ENCODE measurements around the gene WRAP53.

WRAP53 gene

DNA sequence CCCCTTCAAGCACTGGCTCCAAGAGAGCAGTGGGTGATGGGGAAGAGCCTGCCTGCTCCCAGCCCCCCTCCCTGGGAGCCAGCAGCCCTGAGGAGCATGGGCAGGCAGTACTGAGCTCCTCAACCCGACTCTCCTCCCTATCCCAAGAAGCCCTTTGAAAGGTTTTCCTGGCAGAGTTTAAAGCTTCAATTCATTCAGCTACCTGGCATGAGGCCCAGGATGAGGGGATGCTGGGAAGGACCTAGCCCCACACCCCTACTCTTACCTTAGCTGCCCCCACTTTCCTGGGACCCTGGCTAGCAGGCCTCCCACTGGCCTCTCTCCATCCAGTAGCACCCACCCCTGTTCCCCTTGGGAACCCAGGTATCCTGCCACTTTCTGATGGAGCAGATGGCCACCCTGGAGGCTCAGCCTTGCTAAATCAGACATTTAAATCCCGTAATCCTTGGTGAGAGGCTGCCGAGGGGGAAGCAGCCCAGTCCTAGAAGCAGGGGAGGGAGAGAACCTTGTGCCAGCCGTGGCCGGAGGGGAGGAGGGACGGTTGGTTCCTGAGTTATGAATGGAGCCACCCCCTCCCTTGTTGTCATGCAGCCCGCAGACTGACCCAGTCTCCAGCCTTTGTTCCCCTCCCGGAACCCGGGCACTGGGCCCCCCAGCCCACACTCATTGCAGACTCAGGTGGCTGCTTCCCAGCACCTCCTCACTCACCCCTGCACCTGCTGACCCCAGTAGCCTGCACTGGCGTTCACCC, 20.4 kb upstream of the WRAP53 start:
- TF ChIP-seq, protein P1, sequence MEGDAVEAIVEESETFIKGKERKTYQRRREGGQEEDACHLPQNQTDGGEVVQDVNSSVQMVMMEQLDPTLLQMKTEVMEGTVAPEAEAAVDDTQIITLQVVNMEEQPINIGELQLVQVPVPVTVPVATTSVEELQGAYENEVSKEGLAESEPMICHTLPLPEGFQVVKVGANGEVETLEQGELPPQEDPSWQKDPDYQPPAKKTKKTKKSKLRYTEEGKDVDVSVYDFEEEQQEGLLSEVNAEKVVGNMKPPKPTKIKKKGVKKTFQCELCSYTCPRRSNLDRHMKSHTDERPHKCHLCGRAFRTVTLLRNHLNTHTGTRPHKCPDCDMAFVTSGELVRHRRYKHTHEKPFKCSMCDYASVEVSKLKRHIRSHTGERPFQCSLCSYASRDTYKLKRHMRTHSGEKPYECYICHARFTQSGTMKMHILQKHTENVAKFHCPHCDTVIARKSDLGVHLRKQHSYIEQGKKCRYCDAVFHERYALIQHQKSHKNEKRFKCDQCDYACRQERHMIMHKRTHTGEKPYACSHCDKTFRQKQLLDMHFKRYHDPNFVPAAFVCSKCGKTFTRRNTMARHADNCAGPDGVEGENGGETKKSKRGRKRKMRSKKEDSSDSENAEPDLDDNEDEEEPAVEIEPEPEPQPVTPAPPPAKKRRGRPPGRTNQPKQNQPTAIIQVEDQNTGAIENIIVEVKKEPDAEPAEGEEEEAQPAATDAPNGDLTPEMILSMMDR (conservative IDR thresholded peaks at IDR 0.05; ENCODE audit: low read depth, low read length) = no peak
- H3K4me3 ChIP-seq (ENCODE audit: low read length) = no peak overlapping the region
- DNase-seq (ENCODE audit: low read depth) = no peak

DNA sequence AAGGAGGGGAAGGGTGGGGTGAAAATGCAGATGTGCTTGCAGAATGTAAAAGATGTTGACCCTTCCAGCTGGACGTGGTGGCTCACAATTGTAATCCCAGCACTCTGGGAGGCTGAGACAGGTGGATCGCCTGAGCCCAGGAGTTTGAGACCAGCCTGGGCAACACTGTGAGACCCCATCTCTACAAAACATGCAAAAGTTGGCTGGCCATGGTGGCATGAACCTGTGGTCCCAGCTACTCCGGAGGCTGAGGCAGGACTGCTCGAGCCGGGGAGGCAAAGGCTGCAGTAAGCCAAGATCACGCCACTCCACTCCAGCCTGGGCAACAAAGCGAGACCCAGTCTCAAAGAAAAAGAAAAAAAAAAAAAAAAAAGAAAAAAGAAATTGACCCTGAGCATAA, 19.8 kb upstream of the WRAP53 start:
- H3K4me3 ChIP-seq (ENCODE audit: low read length) = no peak overlapping the region
- no peak for DNase-seq (ENCODE audit: low read depth)
- TF ChIP-seq, protein P1 (conservative IDR thresholded peaks at IDR 0.05; ENCODE audit: low read depth, low read length) = no peak

DNA sequence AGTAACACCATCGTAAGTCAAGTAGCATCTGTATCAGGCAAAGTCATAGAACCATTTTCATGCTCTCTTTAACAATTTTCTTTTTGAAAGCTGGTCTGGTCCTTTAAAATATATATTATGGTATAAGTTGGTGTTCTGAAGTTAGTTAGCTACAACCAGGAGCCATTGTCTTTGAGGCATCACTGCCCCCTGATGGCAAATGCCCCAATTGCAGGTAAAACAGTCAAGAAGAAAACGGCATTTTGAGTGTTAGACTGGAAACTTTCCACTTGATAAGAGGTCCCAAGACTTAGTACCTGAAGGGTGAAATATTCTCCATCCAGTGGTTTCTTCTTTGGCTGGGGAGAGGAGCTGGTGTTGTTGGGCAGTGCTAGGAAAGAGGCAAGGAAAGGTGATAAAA, 15.0 kb upstream of the WRAP53 start:
- TF ChIP-seq, protein P1 (conservative IDR thresholded peaks at IDR 0.05; ENCODE audit: low read depth, low read length) = peak; percentile 53
- no peak overlapping the region for H3K4me3 ChIP-seq (ENCODE audit: low read length)
- DNase-seq (ENCODE audit: low read depth) = no peak

DNA sequence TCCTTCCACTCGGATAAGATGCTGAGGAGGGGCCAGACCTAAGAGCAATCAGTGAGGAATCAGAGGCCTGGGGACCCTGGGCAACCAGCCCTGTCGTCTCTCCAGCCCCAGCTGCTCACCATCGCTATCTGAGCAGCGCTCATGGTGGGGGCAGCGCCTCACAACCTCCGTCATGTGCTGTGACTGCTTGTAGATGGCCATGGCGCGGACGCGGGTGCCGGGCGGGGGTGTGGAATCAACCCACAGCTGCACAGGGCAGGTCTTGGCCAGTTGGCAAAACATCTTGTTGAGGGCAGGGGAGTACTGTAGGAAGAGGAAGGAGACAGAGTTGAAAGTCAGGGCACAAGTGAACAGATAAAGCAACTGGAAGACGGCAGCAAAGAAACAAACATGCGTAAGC, 13.3 kb upstream of the WRAP53 start:
- TF ChIP-seq, protein P1 (conservative IDR thresholded peaks at IDR 0.05; ENCODE audit: low read depth, low read length) = no peak
- DNase-seq (ENCODE audit: low read depth) = no peak
- no peak overlapping the region for H3K4me3 ChIP-seq (ENCODE audit: low read length)

DNA sequence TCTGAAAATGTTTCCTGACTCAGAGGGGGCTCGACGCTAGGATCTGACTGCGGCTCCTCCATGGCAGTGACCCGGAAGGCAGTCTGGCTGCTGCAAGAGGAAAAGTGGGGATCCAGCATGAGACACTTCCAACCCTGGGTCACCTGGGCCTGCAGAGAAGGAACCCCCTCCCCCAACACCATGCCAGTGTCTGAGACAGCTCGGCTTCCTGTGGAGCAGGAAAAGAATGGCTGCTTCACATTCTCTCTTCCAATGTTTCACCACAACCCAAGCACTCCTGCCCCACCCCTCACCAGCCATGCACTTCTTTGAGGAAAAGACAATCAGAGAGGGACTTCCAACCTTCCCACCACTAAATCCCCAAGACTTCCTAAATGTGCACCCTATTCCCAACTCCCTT, 11.7 kb upstream of the WRAP53 start:
- no peak for DNase-seq (ENCODE audit: low read depth)
- no peak overlapping the region for H3K4me3 ChIP-seq (ENCODE audit: low read length)
- TF ChIP-seq, protein P1 (conservative IDR thresholded peaks at IDR 0.05; ENCODE audit: low read depth, low read length) = no peak

DNA sequence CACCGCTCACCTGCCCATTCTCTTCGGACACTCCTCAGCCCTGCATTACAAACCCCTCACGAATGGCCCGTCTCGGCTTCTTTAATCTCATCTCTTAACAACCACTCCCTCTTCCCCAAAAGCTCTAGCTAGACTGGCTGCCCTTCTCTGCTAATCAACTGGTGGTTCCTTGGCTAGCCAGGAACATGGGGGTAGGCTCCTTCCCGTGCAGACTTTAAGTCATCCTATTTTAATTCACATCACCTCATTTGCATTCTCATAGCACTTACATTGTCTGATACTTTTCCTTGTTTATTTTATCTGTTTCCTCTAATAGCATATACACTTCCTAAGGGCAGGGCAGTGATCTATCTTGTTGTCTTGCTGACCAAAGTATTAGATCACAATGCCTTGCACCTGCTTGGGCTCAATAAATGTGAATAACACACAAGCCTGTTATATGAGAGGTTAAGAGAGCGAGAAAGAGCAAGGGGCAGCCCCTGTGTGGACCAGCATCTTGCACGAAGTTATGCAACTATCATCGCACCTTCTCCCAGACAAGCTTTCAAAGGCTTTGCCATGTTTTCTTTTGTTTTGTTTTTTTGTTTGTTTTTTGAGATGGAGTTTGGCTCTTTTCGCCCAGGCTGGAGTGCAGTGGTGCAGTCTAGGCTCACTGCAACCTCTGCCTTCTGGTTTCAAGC, 10.7 kb upstream of the WRAP53 start:
- no peak overlapping the region for H3K4me3 ChIP-seq (ENCODE audit: low read length)
- DNase-seq (ENCODE audit: low read depth) = no peak

More for the DNA sequence above, 10.7 kb upstream of the WRAP53 start:
- TF ChIP-seq, protein P1 (conservative IDR thresholded peaks at IDR 0.05; ENCODE audit: low read depth, low read length) = no peak

All from retinal pigment epithelial cell (primary cell).